ENCODE measurements around the gene XNDC1N.

- TF ChIP-seq CTCF (IDR thresholded peaks at IDR 0.05) (no peak), POLR2A (IDR thresholded peaks at IDR 0.05) (no peak)
These were observed 13.7 kb downstream of the XNDC1N start for GRCh38 chr11:71914617-71915189.

All from lower leg skin (tissue), 3 donors.